H9 (cell line): ENCODE results near the gene TEX22. TPM values are rescaled to one million over a fixed set of nuclear protein-coding genes. Genes with fewer than 3 reads are reported as not detected.

Source experiments
- DNase-seq: peaks from one replicate; pipeline ENCODE4 v3.0.0-alpha.2; 2017
- H2AFZ ChIP-seq: one replicate; pipeline ENCODE4 v1.6.1; 2013; ENCODE audit warnings: mild to moderate bottlenecking, low read length, control low read depth, moderate library complexity
- H2AK5ac ChIP-seq: 2 replicates; pipeline ENCODE4 v1.6.1; 2013; ENCODE audit warnings: low read length, control low read depth, mixed read lengths; ENCODE audit not compliant: insufficient read length
- H2BK120ac ChIP-seq: one replicate; pipeline ENCODE4 v1.6.1; 2013; ENCODE audit warnings: low read depth, mild to moderate bottlenecking, low read length, control low read depth, inconsistent platforms; ENCODE audit not compliant: poor library complexity, severe bottlenecking
- H2BK12ac ChIP-seq: 2 replicates; pipeline ENCODE4 v1.6.1; 2013; ENCODE audit warnings: low read length, control low read depth, mixed read lengths, low read depth; ENCODE audit not compliant: insufficient read length
- H2BK15ac ChIP-seq: 2 replicates; pipeline ENCODE4 v1.6.1; 2013; ENCODE audit warnings: low read depth, low read length, control low read depth
- H2BK20ac ChIP-seq: one replicate; pipeline ENCODE4 v1.6.1; 2013; ENCODE audit warnings: low read depth, mild to moderate bottlenecking, low read length, control low read depth, inconsistent platforms; ENCODE audit not compliant: poor library complexity, severe bottlenecking
- H2BK5ac ChIP-seq: 2 replicates; pipeline ENCODE4 v1.6.1; 2013; ENCODE audit warnings: low read length, control low read depth, mixed read lengths; ENCODE audit not compliant: insufficient read length
- H3K14ac ChIP-seq: 2 replicates; pipeline ENCODE4 v1.6.1; 2013; ENCODE audit warnings: low read length, control low read depth; ENCODE audit not compliant: insufficient read depth
- H3K18ac ChIP-seq: 2 replicates; pipeline ENCODE4 v1.6.1; 2013; ENCODE audit warnings: low read depth, mild to moderate bottlenecking, mixed read lengths, low read length, control low read depth; ENCODE audit not compliant: insufficient read length
- H3K23ac ChIP-seq: 2 replicates; pipeline ENCODE4 v1.6.1; 2013; ENCODE audit warnings: low read length, control low read depth, mixed read lengths, low read depth; ENCODE audit not compliant: insufficient read length
- H3K23me2 ChIP-seq: 2 replicates; pipeline ENCODE4 v1.6.1; 2013; ENCODE audit warnings: low read depth, mild to moderate bottlenecking, mixed read lengths, low read length, control low read depth; ENCODE audit not compliant: insufficient read length, poor library complexity, severe bottlenecking
- H3K27ac ChIP-seq: 2 replicates; pipeline ENCODE4 v1.5.1; 2013; ENCODE audit warnings: low read length, control low read depth, mixed read lengths, low read depth; ENCODE audit not compliant: insufficient read length
- H3K27me3 ChIP-seq: 2 replicates; pipeline ENCODE4 v1.6.1; 2013; ENCODE audit warnings: low read length, control low read depth, inconsistent platforms; ENCODE audit not compliant: insufficient read depth
- H3K4ac ChIP-seq: 2 replicates; pipeline ENCODE4 v1.6.1; 2013; ENCODE audit warnings: low read depth, mild to moderate bottlenecking, control low read depth, inconsistent platforms, low read length, moderate library complexity
- H3K4me1 ChIP-seq: 2 replicates; pipeline ENCODE4 v1.6.1; 2013; ENCODE audit warnings: low read length, control low read depth, inconsistent platforms; ENCODE audit not compliant: insufficient read depth
- H3K4me2 ChIP-seq: 2 replicates; pipeline ENCODE4 v1.6.1; 2013; ENCODE audit warnings: low read length, control low read depth, mixed read lengths; ENCODE audit not compliant: insufficient read length, insufficient read depth
- H3K56ac ChIP-seq: 2 replicates; pipeline ENCODE4 v1.6.1; 2013; ENCODE audit warnings: low read depth, mild to moderate bottlenecking, mixed read lengths, low read length, control low read depth; ENCODE audit not compliant: insufficient read length
- H3K79me1 ChIP-seq: 2 replicates; pipeline ENCODE4 v1.6.1; 2013; ENCODE audit warnings: low read depth, mild to moderate bottlenecking, moderate library complexity, low read length, control low read depth, inconsistent platforms; ENCODE audit not compliant: insufficient read depth, poor library complexity, severe bottlenecking
- H3K79me2 ChIP-seq: 2 replicates; pipeline ENCODE4 v1.6.1; 2013; ENCODE audit warnings: low read length, control low read depth, inconsistent platforms; ENCODE audit not compliant: insufficient read depth
- H3K9ac ChIP-seq: 2 replicates; pipeline ENCODE4 v1.6.1; 2013; ENCODE audit warnings: low read length, control low read depth, mixed read lengths; ENCODE audit not compliant: insufficient read length; ENCODE audit errors: extremely low read depth
- H3K9me3 ChIP-seq: one replicate; pipeline ENCODE4 v1.6.1; 2013; ENCODE audit warnings: low read depth, low read length, inconsistent platforms; ENCODE audit not compliant: control insufficient read depth
- H3T11ph ChIP-seq: one replicate; pipeline ENCODE4 v1.6.1; 2013; ENCODE audit warnings: mild to moderate bottlenecking, low read length, control low read depth, inconsistent platforms
- H4K20me1 ChIP-seq: one replicate; pipeline ENCODE4 v1.6.1; 2013; ENCODE audit not compliant: control insufficient read depth, insufficient read length, insufficient read depth
- H4K5ac ChIP-seq: 2 replicates; pipeline ENCODE4 v1.6.1; 2013; ENCODE audit warnings: low read depth, mild to moderate bottlenecking, mixed read lengths, low read length, control low read depth; ENCODE audit not compliant: insufficient read length
- H4K8ac ChIP-seq: replicated peaks from 2 replicates; pipeline ENCODE4 v1.6.1; 2013; ENCODE audit warnings: low read length, control low read depth, mixed read lengths, low read depth; ENCODE audit not compliant: insufficient read length
- H4K91ac ChIP-seq: 2 replicates; pipeline ENCODE4 v1.6.1; 2013; ENCODE audit warnings: low read depth, mild to moderate bottlenecking, moderate library complexity, mixed read lengths, low read length, control low read depth; ENCODE audit not compliant: insufficient read length
- H3K27ac Mint-ChIP-seq, 3 experiments: 2 replicates in 2 of 3; 3 replicates in 1 of 3; pipeline ENCODE4 v1.8.0; 2020 to 2021; ENCODE audit warnings: mixed read lengths in 3 of 3, mild to moderate bottlenecking in 1 of 3, moderate library complexity in 1 of 3
- H3K27me3 Mint-ChIP-seq: 2 replicates; pipeline ENCODE4 v1.8.0; 2021; ENCODE audit warnings: low read depth, mild to moderate bottlenecking, moderate library complexity, mixed read lengths
- H3K36me3 Mint-ChIP-seq, 3 experiments: 2 replicates in 2 of 3; 3 replicates in 1 of 3; pipeline ENCODE4 v1.8.0; 2020 to 2021; ENCODE audit warnings: low read depth in 3 of 3, mixed read lengths in 3 of 3; ENCODE audit not compliant: insufficient read depth in 1 of 3
- H3K4me1 Mint-ChIP-seq, 2 experiments: 2 replicates each; pipeline ENCODE4 v1.8.0; 2020; ENCODE audit warnings: mixed read lengths in 2 of 2
- H3K4me3 Mint-ChIP-seq, 2 experiments: 2 replicates in 1 of 2; 3 replicates in 1 of 2; pipeline ENCODE4 v1.8.0; 2020 to 2021; ENCODE audit warnings: mild to moderate bottlenecking in 2 of 2, mixed read lengths in 2 of 2, moderate library complexity in 1 of 2
- H3K9me3 Mint-ChIP-seq, 2 experiments: 2 replicates in 1 of 2; 3 replicates in 1 of 2; pipeline ENCODE4 v1.8.0; 2020; ENCODE audit warnings: mild to moderate bottlenecking in 2 of 2, mixed read lengths in 2 of 2, moderate library complexity in 1 of 2
- WGBS: extraction: QIAGEN DNeasy Blood & Tissue Kit; methylation state at CpG from one replicate; pipeline ENCODE4 v1.1.7; 2013; ENCODE audit warnings: missing lambda C conversion rate, low lambda C conversion rate, mixed read lengths; ENCODE audit not compliant: insufficient read length; ENCODE audit errors: extremely low coverage; 5-methylcytosine and 5-hydroxymethylcytosine counted together
- total RNA-seq: library from RNA; stranded (reverse); gene quantifications from 2 replicates; pipeline ENCODE4 v1.2.1, GENCODE V29; 2021
- TF ChIP-seq, protein P1 (sequence below): fragments of 200-600 bp; sonication (generic); conservative IDR thresholded peaks from 3 replicates; pipeline ENCODE4 v1.8.0; 2021; ENCODE audit warnings: antibody characterized with exemption, mild to moderate bottlenecking

Gene TEX22
- total RNA-seq, 1 experiment from 2014 or later, result 0.83 TPM

DNA sequence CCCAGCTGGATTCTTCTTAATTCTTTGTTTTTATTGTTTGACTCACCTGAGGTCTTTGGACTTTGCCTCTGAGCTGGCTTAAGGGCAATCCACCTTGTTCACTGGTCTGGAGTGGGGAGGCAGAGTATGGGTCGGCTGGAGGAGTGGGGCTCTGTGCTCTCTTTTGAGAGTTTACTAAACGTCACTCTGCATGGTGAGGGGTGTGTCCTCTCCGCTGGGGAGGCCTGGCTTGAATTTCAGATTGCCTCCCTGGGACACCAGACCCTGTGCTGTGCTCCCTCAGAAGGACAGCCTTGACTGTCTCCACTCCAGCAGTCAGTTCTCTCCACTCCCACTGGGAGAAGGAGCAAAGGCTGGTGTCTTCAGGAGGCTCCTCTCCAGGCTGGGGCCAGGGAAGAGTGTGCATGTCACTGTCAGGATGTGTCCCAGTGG, 19.4 kb downstream of the TEX22 start:
- H3T11ph ChIP-seq, result no peak overlapping the region
- WGBS, result no CpG with 5 or more reads among the region's 3 CpGs
- no peak overlapping the region for H2BK5ac ChIP-seq
- no peak overlapping the region for H3K27ac Mint-ChIP-seq
- no peak overlapping the region for H3K56ac ChIP-seq
- H3K14ac ChIP-seq, result no peak overlapping the region
- no peak overlapping the region for H2AK5ac ChIP-seq
- H3K4me1 Mint-ChIP-seq, result peaks cover 16 to 35% of the 10 kb centered on the region in 2 experiments
- no peak overlapping the region for H2BK120ac ChIP-seq
- H3K23ac ChIP-seq, result no peak overlapping the region
- TF ChIP-seq, protein P1, sequence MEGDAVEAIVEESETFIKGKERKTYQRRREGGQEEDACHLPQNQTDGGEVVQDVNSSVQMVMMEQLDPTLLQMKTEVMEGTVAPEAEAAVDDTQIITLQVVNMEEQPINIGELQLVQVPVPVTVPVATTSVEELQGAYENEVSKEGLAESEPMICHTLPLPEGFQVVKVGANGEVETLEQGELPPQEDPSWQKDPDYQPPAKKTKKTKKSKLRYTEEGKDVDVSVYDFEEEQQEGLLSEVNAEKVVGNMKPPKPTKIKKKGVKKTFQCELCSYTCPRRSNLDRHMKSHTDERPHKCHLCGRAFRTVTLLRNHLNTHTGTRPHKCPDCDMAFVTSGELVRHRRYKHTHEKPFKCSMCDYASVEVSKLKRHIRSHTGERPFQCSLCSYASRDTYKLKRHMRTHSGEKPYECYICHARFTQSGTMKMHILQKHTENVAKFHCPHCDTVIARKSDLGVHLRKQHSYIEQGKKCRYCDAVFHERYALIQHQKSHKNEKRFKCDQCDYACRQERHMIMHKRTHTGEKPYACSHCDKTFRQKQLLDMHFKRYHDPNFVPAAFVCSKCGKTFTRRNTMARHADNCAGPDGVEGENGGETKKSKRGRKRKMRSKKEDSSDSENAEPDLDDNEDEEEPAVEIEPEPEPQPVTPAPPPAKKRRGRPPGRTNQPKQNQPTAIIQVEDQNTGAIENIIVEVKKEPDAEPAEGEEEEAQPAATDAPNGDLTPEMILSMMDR, result no peak
- peaks cover 9 to 29% (median 16%) of the 10 kb centered on the region in 3 experiments for H3K36me3 Mint-ChIP-seq
- no peak overlapping the region for H2AFZ ChIP-seq
- peaks cover 23% of the 10 kb centered on the region for H3K23me2 ChIP-seq
- peak overlapping the region in 1 of 2 experiments; percentile 20; a peak in 1 of 5 replicates for H3K4me3 Mint-ChIP-seq
- DNase-seq, result no peak
- peaks cover 24% of the 10 kb centered on the region; the same call in 1 of the 2 replicates for H3K79me2 ChIP-seq
- H3K9ac ChIP-seq, result no peak overlapping the region
- H3K4ac ChIP-seq, result no peak overlapping the region
- H2BK12ac ChIP-seq, result no peak overlapping the region
- peaks cover 12% of the 10 kb centered on the region for H3K79me1 ChIP-seq
- H4K91ac ChIP-seq, result no peak overlapping the region
- H3K9me3 Mint-ChIP-seq, result no peaks in the 10 kb centered on the region
- no peaks in the 10 kb centered on the region for H3K4me1 ChIP-seq
- H3K27me3 ChIP-seq, result peaks cover 5% of the 10 kb centered on the region; the same call in 1 of the 2 replicates
- no peaks in the 10 kb centered on the region for H3K9me3 ChIP-seq
- H3K27ac ChIP-seq, result no peak overlapping the region
- H3K18ac ChIP-seq, result no peak overlapping the region
- H3K27me3 Mint-ChIP-seq, result peaks cover 40% of the 10 kb centered on the region
- no peak overlapping the region for H3K4me2 ChIP-seq
- no peaks in the 10 kb centered on the region for H4K20me1 ChIP-seq
- no peak overlapping the region for H2BK20ac ChIP-seq
- H2BK15ac ChIP-seq, result no peak overlapping the region
- no peak overlapping the region for H4K5ac ChIP-seq
- no peak overlapping the region for H4K8ac ChIP-seq
